ENCODE data around the gene PTPRD. TPM values are rescaled to one million over a fixed set of nuclear protein-coding genes. Genes with fewer than 3 reads are reported as not detected.

PTPRD gene
- total and polyA plus RNA-seq, 2 experiments from 2014 or later, result 11.5 to 58.0 TPM

DNA sequence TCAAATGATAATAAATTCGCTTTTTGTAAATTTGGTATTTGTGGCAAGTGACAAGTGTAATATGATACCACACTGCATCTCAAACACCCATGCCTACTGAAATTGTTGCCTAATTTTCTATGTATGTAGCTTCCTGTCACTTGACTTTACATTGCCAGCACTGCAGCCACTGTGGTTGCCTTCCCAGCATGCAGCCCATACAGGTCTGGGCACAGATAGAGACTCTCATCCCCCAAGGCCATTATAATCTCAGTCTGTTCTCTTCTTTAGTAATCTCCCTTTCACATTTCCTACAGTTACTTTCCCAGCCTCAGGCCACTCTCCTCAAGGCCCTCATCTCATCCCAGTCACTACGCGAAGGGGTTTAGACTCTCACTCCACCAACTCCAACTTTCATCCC lies 1200.6 kb downstream of the PTPRD start (continued):
- TF ChIP-seq, protein P1, sequence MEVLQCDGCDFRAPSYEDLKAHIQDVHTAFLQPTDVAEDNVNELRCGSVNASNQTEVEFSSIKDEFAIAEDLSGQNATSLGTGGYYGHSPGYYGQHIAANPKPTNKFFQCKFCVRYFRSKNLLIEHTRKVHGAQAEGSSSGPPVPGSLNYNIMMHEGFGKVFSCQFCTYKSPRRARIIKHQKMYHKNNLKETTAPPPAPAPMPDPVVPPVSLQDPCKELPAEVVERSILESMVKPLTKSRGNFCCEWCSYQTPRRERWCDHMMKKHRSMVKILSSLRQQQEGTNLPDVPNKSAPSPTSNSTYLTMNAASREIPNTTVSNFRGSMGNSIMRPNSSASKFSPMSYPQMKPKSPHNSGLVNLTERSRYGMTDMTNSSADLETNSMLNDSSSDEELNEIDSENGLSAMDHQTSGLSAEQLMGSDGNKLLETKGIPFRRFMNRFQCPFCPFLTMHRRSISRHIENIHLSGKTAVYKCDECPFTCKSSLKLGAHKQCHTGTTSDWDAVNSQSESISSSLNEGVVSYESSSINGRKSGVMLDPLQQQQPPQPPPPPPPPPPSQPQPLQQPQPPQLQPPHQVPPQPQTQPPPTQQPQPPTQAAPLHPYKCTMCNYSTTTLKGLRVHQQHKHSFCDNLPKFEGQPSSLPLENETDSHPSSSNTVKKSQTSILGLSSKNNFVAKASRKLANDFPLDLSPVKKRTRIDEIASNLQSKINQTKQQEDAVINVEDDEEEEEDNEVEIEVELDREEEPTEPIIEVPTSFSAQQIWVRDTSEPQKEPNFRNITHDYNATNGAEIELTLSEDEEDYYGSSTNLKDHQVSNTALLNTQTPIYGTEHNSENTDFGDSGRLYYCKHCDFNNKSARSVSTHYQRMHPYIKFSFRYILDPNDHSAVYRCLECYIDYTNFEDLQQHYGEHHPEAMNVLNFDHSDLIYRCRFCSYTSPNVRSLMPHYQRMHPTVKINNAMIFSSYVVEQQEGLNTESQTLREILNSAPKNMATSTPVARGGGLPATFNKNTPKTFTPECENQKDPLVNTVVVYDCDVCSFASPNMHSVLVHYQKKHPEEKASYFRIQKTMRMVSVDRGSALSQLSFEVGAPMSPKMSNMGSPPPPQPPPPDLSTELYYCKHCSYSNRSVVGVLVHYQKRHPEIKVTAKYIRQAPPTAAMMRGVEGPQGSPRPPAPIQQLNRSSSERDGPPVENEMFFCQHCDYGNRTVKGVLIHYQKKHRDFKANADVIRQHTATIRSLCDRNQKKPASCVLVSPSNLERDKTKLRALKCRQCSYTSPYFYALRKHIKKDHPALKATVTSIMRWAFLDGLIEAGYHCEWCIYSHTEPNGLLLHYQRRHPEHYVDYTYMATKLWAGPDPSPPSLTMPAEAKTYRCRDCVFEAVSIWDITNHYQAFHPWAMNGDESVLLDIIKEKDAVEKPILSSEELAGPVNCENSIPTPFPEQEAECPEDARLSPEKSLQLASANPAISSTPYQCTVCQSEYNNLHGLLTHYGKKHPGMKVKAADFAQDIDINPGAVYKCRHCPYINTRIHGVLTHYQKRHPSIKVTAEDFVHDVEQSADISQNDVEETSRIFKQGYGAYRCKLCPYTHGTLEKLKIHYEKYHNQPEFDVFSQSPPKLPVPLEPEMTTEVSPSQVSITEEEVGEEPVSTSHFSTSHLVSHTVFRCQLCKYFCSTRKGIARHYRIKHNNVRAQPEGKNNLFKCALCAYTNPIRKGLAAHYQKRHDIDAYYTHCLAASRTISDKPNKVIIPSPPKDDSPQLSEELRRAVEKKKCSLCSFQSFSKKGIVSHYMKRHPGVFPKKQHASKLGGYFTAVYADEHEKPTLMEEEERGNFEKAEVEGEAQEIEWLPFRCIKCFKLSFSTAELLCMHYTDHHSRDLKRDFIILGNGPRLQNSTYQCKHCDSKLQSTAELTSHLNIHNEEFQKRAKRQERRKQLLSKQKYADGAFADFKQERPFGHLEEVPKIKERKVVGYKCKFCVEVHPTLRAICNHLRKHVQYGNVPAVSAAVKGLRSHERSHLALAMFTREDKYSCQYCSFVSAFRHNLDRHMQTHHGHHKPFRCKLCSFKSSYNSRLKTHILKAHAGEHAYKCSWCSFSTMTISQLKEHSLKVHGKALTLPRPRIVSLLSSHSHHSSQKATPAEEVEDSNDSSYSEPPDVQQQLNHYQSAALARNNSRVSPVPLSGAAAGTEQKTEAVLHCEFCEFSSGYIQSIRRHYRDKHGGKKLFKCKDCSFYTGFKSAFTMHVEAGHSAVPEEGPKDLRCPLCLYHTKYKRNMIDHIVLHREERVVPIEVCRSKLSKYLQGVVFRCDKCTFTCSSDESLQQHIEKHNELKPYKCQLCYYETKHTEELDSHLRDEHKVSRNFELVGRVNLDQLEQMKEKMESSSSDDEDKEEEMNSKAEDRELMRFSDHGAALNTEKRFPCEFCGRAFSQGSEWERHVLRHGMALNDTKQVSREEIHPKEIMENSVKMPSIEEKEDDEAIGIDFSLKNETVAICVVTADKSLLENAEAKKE (CRISPR knock-in tag; IDR thresholded peaks at IDR 0.05), result no peak
- TF ChIP-seq POLR2AphosphoS5 (IDR thresholded peaks at IDR 0.05; ENCODE audit: low read depth), result no peak
- no peak for TF ChIP-seq CREB1 (CRISPR knock-in tag; IDR thresholded peaks at IDR 0.05; ENCODE audit: low read depth)
- TF ChIP-seq, protein P2, sequence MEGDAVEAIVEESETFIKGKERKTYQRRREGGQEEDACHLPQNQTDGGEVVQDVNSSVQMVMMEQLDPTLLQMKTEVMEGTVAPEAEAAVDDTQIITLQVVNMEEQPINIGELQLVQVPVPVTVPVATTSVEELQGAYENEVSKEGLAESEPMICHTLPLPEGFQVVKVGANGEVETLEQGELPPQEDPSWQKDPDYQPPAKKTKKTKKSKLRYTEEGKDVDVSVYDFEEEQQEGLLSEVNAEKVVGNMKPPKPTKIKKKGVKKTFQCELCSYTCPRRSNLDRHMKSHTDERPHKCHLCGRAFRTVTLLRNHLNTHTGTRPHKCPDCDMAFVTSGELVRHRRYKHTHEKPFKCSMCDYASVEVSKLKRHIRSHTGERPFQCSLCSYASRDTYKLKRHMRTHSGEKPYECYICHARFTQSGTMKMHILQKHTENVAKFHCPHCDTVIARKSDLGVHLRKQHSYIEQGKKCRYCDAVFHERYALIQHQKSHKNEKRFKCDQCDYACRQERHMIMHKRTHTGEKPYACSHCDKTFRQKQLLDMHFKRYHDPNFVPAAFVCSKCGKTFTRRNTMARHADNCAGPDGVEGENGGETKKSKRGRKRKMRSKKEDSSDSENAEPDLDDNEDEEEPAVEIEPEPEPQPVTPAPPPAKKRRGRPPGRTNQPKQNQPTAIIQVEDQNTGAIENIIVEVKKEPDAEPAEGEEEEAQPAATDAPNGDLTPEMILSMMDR (conservative IDR thresholded peaks at IDR 0.05; ENCODE audit: low read depth in 2 of 2), result no peak
- no peak for TF ChIP-seq ZNF114 (CRISPR knock-in tag; IDR thresholded peaks at IDR 0.05)
- TF ChIP-seq STAT1 (IDR thresholded peaks at IDR 0.05; ENCODE audit: unreplicated experiment), result no peak
- no peak for TF ChIP-seq ZNF331 (CRISPR knock-in tag; IDR thresholded peaks at IDR 0.05; ENCODE audit: low read depth)
- TF ChIP-seq, protein P3, sequence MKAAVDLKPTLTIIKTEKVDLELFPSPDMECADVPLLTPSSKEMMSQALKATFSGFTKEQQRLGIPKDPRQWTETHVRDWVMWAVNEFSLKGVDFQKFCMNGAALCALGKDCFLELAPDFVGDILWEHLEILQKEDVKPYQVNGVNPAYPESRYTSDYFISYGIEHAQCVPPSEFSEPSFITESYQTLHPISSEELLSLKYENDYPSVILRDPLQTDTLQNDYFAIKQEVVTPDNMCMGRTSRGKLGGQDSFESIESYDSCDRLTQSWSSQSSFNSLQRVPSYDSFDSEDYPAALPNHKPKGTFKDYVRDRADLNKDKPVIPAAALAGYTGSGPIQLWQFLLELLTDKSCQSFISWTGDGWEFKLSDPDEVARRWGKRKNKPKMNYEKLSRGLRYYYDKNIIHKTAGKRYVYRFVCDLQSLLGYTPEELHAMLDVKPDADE (IDR thresholded peaks at IDR 0.05), result no peak
- TF ChIP-seq, protein P4, sequence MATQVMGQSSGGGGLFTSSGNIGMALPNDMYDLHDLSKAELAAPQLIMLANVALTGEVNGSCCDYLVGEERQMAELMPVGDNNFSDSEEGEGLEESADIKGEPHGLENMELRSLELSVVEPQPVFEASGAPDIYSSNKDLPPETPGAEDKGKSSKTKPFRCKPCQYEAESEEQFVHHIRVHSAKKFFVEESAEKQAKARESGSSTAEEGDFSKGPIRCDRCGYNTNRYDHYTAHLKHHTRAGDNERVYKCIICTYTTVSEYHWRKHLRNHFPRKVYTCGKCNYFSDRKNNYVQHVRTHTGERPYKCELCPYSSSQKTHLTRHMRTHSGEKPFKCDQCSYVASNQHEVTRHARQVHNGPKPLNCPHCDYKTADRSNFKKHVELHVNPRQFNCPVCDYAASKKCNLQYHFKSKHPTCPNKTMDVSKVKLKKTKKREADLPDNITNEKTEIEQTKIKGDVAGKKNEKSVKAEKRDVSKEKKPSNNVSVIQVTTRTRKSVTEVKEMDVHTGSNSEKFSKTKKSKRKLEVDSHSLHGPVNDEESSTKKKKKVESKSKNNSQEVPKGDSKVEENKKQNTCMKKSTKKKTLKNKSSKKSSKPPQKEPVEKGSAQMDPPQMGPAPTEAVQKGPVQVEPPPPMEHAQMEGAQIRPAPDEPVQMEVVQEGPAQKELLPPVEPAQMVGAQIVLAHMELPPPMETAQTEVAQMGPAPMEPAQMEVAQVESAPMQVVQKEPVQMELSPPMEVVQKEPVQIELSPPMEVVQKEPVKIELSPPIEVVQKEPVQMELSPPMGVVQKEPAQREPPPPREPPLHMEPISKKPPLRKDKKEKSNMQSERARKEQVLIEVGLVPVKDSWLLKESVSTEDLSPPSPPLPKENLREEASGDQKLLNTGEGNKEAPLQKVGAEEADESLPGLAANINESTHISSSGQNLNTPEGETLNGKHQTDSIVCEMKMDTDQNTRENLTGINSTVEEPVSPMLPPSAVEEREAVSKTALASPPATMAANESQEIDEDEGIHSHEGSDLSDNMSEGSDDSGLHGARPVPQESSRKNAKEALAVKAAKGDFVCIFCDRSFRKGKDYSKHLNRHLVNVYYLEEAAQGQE (IDR thresholded peaks at IDR 0.05; ENCODE audit: unreplicated experiment), result no peak
- TF ChIP-seq EZH2 (IDR thresholded peaks at IDR 0.05; ENCODE audit: low read depth, unreplicated experiment), result no peak
